Prostate gland (tissue), 2 donors: ENCODE measurements around the gene CIRBP.

ENCODE experiments used
- CTCF ChIP-seq, 4 experiments: fragments of 200-600 bp in 2 of 4; fragments of 450-650 bp in 2 of 4; sonication (generic) in 2 of 4; IDR thresholded peaks; 1 replicate in 3 of 4; 2 replicates in 1 of 4; pipeline ENCODE4 v1.5.1; 2016 to 2019; ENCODE audit warnings: antibody characterized with exemption in 4 of 4, mild to moderate bottlenecking in 2 of 4, moderate library complexity in 2 of 4
- POLR2A ChIP-seq: fragments of 450-650 bp; IDR thresholded peaks from one replicate; pipeline ENCODE4 v1.6.1; 2016; ENCODE audit warnings: antibody characterized with exemption, mild to moderate bottlenecking
- POLR2AphosphoS5 ChIP-seq: sonication (generic); formaldehyde crosslinking; IDR thresholded peaks from one replicate; pipeline ENCODE4 v1.6.1; 2017; ENCODE audit warnings: antibody characterized with exemption

- no peak for TF ChIP-seq CTCF (IDR thresholded peaks at IDR 0.05)
- TF ChIP-seq POLR2A, result no peak
- TF ChIP-seq POLR2AphosphoS5, result no peak
These were observed 19.9 kb downstream of the CIRBP start for GRCh38 chr19:1288833-1289685.
